Activated naive CD8-positive, alpha-beta T cell treated with anti-CD3 and anti-CD28 coated beads for 36 hours (primary cell): ENCODE measurements around the gene CHPF. TPM values are rescaled to one million over a fixed set of nuclear protein-coding genes. Genes with fewer than 3 reads are reported as not detected.
A peak's percentile ranks its signal among the peaks of the same experiment; 100 is the strongest.

Source experiments
- DNase-seq: peaks from one replicate; pipeline ENCODE4 v3.0.0; 2021
- H3K27ac Mint-ChIP-seq: one replicate; pipeline ENCODE4 v1.8.0; 2022; ENCODE audit warnings: mild to moderate bottlenecking, moderate library complexity, mixed read lengths
- H3K27me3 Mint-ChIP-seq: one replicate; pipeline ENCODE4 v1.8.0; 2022; ENCODE audit warnings: mild to moderate bottlenecking, mixed read lengths
- H3K36me3 Mint-ChIP-seq: one replicate; pipeline ENCODE4 v1.8.0; 2021; ENCODE audit warnings: mild to moderate bottlenecking, mixed read lengths
- H3K4me1 Mint-ChIP-seq: one replicate; pipeline ENCODE4 v1.8.0; 2021; ENCODE audit warnings: mixed read lengths
- H3K4me3 Mint-ChIP-seq: one replicate; pipeline ENCODE4 v1.8.0; 2022; ENCODE audit warnings: mild to moderate bottlenecking, moderate library complexity, mixed read lengths
- H3K9me3 Mint-ChIP-seq: one replicate; pipeline ENCODE4 v1.8.0; 2022; ENCODE audit warnings: mixed read lengths
- total RNA-seq, 2 experiments: library from RNA; stranded (reverse); gene quantifications; one replicate each; pipeline ENCODE4 v1.2.3, GENCODE V29; 2021

Gene CHPF
- total RNA-seq, 2 experiments from 2014 or later, result 21.9 to 23.9 TPM

DNA sequence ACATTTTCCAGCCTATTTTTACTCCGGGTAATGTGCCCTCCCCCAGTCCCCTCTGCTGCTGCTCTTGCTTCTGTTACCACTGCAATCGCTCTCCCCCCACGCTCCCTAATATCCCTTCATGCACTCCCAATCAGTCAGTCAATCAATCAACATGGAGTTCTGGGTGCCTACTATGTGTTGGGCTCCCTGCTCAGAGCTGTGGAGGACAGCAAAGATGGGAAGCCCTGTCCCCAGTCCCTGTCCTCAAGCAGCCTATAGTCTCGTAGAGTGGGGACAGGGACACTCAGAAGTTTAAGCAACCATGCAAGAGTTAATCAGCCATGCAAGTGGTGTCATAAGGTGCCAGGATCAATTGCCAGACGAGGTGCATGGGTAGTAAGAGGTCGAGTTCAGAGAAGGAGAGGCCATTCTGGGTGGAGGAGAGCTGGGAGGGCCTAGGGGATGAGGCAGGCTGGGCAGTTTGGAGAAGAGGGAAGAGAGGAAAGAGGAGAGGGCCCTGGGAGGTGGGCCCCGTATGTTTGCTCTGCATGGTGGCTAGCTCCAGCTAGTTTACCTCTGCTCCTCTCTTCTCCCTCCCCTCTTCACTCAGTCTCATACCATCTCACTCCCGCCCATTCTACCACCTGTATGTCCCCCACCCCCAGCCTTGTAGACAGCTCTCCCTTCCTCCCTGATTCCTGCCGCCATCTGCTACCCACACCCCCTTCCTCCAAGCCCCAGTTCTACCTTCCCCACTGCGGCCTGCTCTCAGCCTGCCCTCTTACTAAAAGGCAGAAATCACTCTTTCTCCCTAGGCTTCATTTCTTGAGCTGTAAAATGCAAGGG lies 25.4 kb downstream of the CHPF start:
- no peaks in the 10 kb centered on the region for H3K36me3 Mint-ChIP-seq
- peaks cover 16% of the 10 kb centered on the region for H3K4me1 Mint-ChIP-seq
- H3K4me3 Mint-ChIP-seq, result no peak overlapping the region
- no peak overlapping the region for H3K27ac Mint-ChIP-seq
- no peaks in the 10 kb centered on the region for H3K9me3 Mint-ChIP-seq
- no peak for DNase-seq
- H3K27me3 Mint-ChIP-seq, result peaks cover 82% of the 10 kb centered on the region

DNA sequence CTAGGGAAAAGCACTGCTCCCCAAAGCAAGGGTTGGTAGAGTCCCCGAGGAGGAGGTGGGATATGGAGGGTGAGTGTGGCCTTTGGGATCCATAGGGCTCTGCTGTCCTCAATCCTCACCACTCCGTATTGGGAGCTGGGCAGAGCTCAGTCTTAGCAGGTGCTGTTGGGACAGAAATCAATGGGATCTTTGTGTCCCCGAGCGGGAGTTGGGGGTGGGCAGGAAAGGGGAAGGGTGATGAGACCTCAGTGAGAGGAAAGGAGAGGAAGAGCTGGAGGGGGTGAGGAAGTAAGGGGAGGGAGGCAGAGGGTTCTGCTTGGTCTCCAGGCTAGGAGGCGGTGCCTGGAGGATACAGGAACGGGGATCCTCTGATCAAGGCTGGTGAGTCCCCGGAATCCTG lies 26.7 kb downstream of the CHPF start:
- H3K4me1 Mint-ChIP-seq, result peaks cover 15% of the 10 kb centered on the region
- no peak for DNase-seq

DNA sequence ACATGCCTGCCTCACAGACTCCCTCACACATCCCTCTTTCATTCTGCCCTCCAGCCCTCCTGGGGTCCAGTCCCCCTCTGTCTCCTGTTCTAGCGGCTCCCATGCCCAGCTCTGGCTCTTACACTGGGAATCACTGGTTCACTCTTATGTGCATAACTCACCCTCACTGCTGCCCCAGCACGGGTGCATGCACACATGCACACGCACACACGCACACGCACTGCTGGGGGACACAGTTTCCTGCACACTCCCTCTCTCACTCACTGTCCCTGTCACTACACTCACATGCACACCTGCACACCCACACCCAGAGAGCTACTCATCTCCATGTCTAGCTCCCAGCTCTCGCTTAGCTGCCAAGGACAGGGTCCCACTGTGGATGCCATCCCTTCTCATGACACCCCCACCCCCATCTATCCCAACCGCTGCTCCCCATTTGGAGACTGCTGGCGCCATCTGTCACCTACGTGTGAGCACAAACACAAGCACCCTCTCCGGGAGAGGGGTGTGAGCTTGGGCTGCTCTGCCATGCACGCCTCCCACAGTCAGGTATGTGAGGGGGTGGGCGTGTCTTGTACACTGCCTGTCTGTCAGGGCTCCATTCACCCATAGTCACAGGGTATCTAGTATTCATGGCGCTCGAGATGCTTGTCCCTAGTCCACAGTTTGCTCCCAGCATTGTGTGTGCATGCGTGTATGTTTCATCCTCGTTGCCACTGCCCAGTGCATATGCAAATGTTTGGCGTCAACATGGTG lies 27.6 kb downstream of the CHPF start:
- Mint-ChIP-seq H3K4me1 (peaks cover 10% of the 10 kb centered on the region), H3K27me3 (peaks cover 89% of the 10 kb centered on the region), H3K27ac (no peak overlapping the region), H3K36me3 (no peaks in the 10 kb centered on the region), H3K9me3 (no peaks in the 10 kb centered on the region), H3K4me3 (no peak overlapping the region)
- DNase-seq, result no peak

More for the DNA sequence above, 26.7 kb downstream of the CHPF start:
- Mint-ChIP-seq H3K27ac (no peak overlapping the region), H3K27me3 (peaks cover 89% of the 10 kb centered on the region), H3K9me3 (no peaks in the 10 kb centered on the region), H3K4me3 (no peak overlapping the region), H3K36me3 (no peaks in the 10 kb centered on the region)

DNA sequence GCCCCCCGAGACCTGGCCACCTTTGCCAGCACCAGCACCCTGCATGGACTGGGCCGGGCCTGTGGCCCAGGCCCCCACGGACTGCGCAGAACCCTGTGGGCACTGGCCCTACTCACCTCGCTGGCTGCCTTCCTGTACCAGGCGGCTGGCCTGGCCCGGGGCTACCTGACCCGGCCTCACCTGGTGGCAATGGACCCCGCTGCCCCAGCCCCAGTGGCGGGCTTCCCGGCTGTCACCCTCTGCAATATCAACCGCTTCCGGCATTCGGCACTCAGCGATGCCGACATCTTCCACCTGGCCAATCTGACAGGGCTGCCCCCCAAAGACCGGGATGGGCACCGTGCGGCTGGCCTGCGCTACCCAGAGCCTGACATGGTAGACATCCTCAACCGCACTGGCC lies 28.8 kb downstream of the CHPF start:
- H3K9me3 Mint-ChIP-seq, result no peaks in the 10 kb centered on the region

DNA sequence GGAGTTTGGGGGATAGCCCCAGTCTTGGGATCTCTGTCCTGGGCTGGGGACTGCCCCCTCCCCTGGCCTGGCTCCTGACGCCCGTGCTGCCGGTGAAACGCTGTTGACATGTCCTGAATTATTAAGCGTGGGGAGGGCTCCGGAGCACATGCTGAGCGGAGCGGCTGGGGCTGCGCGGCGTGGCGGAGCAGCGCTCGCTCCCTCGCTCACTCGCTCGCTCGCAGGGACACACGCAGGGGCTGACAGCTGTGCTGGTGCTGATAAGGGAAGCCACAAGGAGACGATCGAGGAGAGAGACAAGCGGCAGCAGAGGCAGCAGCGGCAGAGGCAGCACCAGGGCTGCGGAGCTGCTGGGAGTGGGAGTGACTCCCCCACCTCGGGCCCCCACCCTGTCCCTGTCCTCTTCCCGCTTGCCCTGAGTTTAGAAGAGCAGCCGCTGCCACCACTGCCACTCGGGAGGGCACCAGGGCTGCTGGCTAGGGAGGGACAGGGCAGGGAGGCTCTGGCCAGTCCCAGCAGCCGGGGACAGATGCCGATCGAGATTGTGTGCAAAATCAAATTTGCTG lies 29.3 kb downstream of the CHPF start, which contains the start of gene ASIC4:
TSS of gene ASIC4 (plus strand) at position 287 of the 566 bp plus-strand sequence. CDS start at position 530, 243 bp downstream.
- H3K36me3 Mint-ChIP-seq, result no peaks in the 10 kb centered on the region
- peaks cover 21% of the 10 kb centered on the region for H3K4me1 Mint-ChIP-seq
- DNase-seq, result no peak
- H3K27ac Mint-ChIP-seq, result no peak within 1 kb of the TSS
- peaks cover 94% of the 10 kb centered on the region for H3K27me3 Mint-ChIP-seq
- H3K9me3 Mint-ChIP-seq, result no peaks in the 10 kb centered on the region
- H3K4me3 Mint-ChIP-seq, result peak within 1 kb of the TSS; percentile 9

More for the DNA sequence above, 28.8 kb downstream of the CHPF start:
- no peak overlapping the region for H3K4me3 Mint-ChIP-seq
- DNase-seq, result no peak
- no peak overlapping the region for H3K27ac Mint-ChIP-seq
- H3K27me3 Mint-ChIP-seq, result peaks cover 92% of the 10 kb centered on the region
- peaks cover 16% of the 10 kb centered on the region for H3K4me1 Mint-ChIP-seq
- H3K36me3 Mint-ChIP-seq, result no peaks in the 10 kb centered on the region

DNA sequence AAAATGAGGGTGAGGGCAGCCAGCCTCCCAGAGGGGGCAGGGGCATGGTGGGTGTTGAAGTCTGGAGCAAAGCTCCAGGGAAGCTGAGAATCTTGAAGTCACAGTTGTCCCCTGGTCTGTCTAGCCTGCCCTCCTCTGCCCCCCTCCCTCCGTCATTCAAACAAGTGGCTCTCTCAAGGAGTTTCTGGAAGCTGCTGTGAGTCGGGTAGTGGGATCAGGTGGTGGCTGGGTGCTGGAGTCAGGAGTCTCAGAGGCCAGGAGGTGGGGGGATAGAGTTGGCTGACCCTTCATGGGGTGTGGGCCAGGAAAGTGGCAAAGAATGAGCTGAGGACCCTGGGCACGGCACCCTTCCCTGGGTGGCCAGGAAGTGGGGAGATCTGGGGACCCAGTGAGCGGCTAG lies 29.8 kb downstream of the CHPF start:
- Mint-ChIP-seq H3K4me3 (peak overlapping the region; percentile 9), H3K36me3 (no peaks in the 10 kb centered on the region), H3K9me3 (no peaks in the 10 kb centered on the region), H3K27ac (no peak overlapping the region), H3K4me1 (peaks cover 21% of the 10 kb centered on the region), H3K27me3 (peaks cover 93% of the 10 kb centered on the region)
- no peak for DNase-seq

DNA sequence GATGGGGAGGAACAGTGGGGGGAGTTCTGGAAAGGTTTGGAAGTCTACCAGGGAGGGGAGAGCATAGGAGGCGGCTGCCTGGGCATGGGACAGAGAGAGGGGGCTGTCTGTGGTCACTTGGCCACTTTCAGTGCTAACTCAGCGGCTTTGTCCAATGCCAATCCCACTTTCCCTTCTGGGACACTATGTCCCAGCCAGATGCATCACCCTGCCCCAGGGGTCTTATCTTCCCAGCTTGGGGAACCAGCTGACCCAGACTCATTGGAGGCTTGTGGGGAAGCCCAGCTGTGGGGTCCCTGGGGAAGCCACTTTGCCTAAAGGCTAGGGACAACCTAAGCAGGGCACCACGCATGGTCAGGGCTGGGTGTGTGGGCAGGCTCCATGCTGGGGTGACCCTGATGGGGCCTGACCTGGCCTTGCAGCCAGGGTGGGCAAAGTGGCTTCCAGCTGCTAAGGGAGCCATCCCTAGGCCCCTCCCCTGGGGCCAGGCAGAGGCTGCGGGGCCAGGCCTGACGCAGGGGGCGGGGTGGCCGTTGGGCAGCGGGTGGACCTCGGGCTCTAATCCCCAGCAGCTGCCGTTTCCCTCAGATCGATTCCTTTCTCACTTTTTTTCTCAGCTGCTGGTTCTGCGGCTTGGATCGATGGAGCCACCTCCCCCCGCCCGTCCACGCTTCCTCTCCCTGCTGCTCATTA lies 30.9 kb downstream of the CHPF start:
- no peak for DNase-seq
- Mint-ChIP-seq H3K27me3 (peaks cover 90% of the 10 kb centered on the region), H3K27ac (no peak overlapping the region), H3K36me3 (no peaks in the 10 kb centered on the region), H3K4me1 (peaks cover 21% of the 10 kb centered on the region), H3K9me3 (no peaks in the 10 kb centered on the region), H3K4me3 (no peak overlapping the region)

DNA sequence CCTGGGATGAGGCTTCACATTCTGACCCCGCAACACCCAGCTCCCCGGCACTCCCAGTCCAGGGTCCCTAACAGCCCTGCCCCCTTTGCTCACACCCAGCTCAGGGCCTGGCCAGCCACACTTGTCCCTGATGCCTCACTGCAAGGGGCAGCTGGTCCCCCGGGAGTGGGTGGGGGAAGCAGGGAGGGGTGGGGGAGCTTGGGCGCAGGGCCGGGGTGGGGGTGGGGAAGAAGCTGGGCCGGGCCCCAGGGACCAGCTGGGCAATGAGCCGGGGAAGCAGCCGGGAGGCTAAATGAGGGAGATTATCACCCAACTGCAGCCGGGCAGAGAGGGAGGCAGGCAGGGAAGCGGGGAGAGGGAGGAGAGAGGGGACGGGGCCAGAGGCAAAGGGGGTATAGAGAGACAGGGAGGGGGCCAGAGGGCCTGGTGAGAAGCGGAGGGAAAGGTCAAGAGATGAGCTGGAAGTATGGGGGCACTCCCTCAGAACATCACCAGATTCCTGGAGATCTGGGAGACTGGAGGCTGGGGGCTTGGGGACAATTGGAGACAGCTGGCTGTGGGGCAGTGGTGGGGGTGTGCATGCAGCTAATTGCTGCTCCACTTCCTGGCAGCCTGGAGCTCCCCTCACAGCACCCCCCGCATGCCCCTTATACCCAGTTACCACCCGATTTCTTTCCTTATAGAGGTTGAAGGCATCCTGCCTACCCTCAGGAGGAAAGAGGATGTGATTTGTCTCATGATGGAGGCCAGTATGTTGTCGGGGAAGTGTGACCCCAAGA lies 31.9 kb downstream of the CHPF start:
- Mint-ChIP-seq H3K4me1 (peaks cover 21% of the 10 kb centered on the region), H3K27me3 (peaks cover 81% of the 10 kb centered on the region), H3K27ac (no peak overlapping the region), H3K4me3 (no peak overlapping the region), H3K9me3 (no peaks in the 10 kb centered on the region), H3K36me3 (peaks cover 3% of the 10 kb centered on the region)
- DNase-seq, result no peak

DNA sequence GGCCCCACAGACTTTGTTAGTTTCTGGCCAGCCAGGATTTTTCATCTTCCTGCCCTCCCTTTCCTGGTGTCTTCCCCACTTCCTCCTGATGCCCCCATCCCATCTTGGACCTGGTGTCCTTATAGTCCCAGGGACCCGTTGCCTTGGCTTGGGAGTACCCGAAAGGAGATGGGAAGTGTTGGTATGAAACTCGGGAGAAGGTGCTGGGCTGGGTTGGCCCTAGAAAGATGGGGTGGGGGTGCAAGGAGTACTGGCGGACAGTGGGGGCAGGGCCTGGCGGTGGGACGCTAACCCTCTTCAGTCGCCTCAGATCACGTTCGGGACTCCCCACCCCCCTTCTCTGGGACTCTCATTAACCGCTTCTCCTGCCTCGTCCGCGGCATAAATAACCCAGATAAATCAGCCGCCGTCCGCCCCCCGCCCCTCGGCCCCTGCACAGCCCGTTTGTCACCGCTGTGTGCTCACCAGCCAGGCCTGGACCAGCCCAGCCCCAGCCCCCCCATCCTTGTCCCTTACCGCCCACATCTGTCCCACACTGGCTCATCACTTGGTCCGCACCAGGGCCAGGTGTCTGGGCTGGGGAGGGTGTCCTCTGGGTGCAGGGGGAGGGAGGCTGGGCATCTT lies 33.0 kb downstream of the CHPF start:
- peaks cover 7% of the 10 kb centered on the region for H3K36me3 Mint-ChIP-seq
- no peak overlapping the region for H3K4me3 Mint-ChIP-seq
- H3K9me3 Mint-ChIP-seq, result no peaks in the 10 kb centered on the region
- H3K4me1 Mint-ChIP-seq, result peaks cover 21% of the 10 kb centered on the region
- no peak for DNase-seq
- H3K27me3 Mint-ChIP-seq, result peaks cover 70% of the 10 kb centered on the region
- H3K27ac Mint-ChIP-seq, result no peak overlapping the region

DNA sequence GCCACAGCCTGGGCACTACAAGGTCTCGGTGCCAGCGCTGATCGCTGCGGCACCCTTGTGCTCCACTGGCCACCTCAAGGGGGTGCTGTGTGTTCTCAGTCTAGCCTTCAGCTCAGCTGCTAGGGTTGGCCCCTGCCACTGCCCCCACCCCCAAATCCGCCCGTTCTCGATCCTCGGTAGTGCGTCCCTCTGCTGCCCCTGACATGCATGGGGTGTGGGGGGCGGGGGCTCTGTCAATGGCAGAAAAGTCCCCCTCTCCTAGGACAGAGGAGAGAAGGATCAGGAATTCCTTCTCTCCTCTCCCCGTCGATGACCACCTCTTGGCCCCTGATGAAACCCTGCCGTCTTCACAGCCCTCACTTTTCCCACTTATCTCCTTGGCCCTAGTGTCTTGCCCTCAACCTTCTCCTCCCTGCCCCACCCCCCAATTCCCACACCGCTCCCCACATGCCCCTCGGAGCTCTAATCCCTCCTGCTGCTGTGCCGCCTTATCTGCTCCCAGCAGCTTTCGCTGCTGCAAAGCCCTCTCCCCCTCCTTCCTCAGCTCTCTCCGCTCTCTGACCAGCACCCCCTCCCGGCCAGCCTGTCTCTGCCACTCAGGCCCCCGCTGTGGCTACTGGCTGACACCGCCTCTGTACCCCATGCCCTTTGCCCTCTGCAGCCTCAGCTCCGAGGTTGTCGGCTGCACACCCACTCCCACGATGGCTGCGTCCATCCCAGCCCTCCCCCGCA lies 33.7 kb downstream of the CHPF start:
- Mint-ChIP-seq H3K27ac (no peak overlapping the region), H3K27me3 (peaks cover 63% of the 10 kb centered on the region), H3K4me3 (no peak overlapping the region), H3K4me1 (peaks cover 21% of the 10 kb centered on the region), H3K36me3 (peaks cover 11% of the 10 kb centered on the region), H3K9me3 (no peaks in the 10 kb centered on the region)
- peak; percentile 58 for DNase-seq

DNA sequence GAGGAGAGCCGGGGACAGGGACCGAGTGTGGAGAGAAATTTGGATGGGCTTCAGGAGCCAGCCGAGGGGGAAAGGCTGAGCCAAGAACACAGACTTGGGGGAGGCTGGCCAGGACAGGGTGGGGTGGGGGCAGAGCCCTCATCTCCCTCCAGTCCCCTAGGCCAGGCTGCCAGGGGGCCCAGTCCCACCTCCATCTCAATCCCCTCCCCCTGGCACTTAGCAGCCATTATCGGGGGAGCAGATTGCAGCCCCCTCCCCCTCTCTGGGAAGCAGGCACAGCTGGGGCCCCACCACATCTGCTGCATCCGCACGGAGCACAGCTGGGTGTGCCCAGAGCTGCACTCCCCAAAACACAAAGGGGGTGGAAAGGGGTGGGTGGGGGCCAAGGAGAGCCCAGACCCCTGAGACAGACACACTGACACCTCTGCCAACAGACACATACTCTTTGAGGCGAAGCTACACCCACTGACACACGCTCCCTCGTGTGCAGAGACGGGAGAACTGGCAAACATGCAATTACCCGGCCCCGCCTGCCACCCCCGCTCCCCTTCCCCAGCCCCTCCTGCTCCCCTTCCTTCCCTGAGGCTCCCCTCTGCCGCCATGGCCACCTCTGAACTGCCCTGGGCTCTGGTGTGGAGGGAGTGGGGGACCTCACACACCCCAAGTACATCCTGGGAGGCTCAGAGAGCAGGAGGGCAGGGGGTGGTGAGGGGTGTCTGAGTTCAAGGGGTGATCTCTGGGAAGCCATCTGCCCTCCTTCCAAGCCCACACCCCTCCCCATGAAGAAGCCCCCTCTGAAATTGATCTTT lies 34.4 kb downstream of the CHPF start:
- Mint-ChIP-seq H3K4me1 (peaks cover 20% of the 10 kb centered on the region), H3K36me3 (peaks cover 12% of the 10 kb centered on the region), H3K4me3 (no peak overlapping the region), H3K27ac (no peak overlapping the region), H3K27me3 (peaks cover 60% of the 10 kb centered on the region), H3K9me3 (no peaks in the 10 kb centered on the region)
- DNase-seq, result no peak

DNA sequence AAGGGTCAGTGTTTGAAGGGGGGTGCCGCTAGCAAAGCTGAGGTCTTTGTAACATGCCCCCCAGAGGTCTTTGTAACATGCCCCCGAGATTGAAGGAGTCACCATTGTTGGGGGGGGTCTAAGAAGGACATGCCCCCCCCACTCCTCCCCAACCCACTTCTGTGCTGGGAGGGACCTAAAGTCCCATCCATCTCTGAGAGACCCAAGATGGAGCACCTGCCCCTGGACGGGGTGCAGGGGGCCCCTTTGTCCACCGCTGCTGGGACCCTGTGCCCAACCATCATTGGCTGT lies 35.2 kb downstream of the CHPF start:
- H3K4me1 Mint-ChIP-seq, result peaks cover 15% of the 10 kb centered on the region
- peaks cover 52% of the 10 kb centered on the region for H3K27me3 Mint-ChIP-seq
- H3K27ac Mint-ChIP-seq, result no peak overlapping the region
- H3K9me3 Mint-ChIP-seq, result no peaks in the 10 kb centered on the region
- peaks cover 16% of the 10 kb centered on the region for H3K36me3 Mint-ChIP-seq
- DNase-seq, result no peak
- no peak overlapping the region for H3K4me3 Mint-ChIP-seq
